ENCODE measurements around the gene ABTB2. TPM values are rescaled to one million over a fixed set of nuclear protein-coding genes. Genes with fewer than 3 reads are reported as not detected.

Gene ABTB2
- total and polyA plus RNA-seq, 9 of the 15 experiments (the other 6 are each of a cell fraction or from before 2014, with no cell fraction given), result 0.03 to 0.18 (median 0.12) TPM; not detected in 2

DNA sequence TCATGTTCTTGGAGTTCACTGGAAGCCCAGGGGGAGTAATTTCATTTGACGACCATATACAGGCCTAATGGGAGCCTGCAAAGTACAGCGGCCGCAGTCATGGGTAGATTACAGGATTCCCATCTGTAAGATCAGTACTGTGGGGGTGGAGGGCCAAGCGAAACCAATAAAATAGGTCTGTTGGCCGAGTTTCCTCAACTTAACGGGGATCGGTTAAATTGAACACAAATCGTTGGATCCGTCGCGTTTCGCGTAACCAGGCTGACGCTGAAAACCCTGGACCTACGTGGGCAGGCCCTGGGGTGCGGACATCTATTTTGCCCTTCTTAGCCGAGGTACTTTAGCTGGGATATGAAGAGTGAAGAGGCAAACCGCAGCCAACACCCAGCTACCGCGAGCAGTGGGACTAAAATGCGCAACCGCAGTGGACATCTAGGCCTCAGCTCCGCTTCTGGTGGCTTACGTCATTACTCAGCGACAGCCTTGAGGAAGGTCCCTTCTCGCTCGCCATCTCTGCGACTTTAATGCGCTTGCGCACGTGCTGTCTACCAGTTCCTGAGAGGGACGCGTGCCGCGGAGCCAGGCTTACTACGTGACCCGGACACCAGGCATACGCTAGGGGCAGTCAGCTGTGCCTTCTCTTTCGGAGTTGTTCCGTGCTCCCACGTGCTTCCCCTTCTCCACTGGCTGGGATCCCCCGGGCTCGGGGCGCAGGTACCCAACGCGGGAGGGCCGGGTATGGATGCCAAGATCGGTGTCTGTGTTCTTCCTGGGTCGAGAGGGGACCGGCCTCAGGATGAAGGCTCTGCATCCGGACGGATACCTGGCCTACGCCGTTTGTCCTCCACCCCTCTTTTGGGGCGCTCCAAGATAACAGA is 252.5 kb downstream of the ABTB2 start, which contains the start of gene NAT10 (continued):
- TF ChIP-seq, protein P1, sequence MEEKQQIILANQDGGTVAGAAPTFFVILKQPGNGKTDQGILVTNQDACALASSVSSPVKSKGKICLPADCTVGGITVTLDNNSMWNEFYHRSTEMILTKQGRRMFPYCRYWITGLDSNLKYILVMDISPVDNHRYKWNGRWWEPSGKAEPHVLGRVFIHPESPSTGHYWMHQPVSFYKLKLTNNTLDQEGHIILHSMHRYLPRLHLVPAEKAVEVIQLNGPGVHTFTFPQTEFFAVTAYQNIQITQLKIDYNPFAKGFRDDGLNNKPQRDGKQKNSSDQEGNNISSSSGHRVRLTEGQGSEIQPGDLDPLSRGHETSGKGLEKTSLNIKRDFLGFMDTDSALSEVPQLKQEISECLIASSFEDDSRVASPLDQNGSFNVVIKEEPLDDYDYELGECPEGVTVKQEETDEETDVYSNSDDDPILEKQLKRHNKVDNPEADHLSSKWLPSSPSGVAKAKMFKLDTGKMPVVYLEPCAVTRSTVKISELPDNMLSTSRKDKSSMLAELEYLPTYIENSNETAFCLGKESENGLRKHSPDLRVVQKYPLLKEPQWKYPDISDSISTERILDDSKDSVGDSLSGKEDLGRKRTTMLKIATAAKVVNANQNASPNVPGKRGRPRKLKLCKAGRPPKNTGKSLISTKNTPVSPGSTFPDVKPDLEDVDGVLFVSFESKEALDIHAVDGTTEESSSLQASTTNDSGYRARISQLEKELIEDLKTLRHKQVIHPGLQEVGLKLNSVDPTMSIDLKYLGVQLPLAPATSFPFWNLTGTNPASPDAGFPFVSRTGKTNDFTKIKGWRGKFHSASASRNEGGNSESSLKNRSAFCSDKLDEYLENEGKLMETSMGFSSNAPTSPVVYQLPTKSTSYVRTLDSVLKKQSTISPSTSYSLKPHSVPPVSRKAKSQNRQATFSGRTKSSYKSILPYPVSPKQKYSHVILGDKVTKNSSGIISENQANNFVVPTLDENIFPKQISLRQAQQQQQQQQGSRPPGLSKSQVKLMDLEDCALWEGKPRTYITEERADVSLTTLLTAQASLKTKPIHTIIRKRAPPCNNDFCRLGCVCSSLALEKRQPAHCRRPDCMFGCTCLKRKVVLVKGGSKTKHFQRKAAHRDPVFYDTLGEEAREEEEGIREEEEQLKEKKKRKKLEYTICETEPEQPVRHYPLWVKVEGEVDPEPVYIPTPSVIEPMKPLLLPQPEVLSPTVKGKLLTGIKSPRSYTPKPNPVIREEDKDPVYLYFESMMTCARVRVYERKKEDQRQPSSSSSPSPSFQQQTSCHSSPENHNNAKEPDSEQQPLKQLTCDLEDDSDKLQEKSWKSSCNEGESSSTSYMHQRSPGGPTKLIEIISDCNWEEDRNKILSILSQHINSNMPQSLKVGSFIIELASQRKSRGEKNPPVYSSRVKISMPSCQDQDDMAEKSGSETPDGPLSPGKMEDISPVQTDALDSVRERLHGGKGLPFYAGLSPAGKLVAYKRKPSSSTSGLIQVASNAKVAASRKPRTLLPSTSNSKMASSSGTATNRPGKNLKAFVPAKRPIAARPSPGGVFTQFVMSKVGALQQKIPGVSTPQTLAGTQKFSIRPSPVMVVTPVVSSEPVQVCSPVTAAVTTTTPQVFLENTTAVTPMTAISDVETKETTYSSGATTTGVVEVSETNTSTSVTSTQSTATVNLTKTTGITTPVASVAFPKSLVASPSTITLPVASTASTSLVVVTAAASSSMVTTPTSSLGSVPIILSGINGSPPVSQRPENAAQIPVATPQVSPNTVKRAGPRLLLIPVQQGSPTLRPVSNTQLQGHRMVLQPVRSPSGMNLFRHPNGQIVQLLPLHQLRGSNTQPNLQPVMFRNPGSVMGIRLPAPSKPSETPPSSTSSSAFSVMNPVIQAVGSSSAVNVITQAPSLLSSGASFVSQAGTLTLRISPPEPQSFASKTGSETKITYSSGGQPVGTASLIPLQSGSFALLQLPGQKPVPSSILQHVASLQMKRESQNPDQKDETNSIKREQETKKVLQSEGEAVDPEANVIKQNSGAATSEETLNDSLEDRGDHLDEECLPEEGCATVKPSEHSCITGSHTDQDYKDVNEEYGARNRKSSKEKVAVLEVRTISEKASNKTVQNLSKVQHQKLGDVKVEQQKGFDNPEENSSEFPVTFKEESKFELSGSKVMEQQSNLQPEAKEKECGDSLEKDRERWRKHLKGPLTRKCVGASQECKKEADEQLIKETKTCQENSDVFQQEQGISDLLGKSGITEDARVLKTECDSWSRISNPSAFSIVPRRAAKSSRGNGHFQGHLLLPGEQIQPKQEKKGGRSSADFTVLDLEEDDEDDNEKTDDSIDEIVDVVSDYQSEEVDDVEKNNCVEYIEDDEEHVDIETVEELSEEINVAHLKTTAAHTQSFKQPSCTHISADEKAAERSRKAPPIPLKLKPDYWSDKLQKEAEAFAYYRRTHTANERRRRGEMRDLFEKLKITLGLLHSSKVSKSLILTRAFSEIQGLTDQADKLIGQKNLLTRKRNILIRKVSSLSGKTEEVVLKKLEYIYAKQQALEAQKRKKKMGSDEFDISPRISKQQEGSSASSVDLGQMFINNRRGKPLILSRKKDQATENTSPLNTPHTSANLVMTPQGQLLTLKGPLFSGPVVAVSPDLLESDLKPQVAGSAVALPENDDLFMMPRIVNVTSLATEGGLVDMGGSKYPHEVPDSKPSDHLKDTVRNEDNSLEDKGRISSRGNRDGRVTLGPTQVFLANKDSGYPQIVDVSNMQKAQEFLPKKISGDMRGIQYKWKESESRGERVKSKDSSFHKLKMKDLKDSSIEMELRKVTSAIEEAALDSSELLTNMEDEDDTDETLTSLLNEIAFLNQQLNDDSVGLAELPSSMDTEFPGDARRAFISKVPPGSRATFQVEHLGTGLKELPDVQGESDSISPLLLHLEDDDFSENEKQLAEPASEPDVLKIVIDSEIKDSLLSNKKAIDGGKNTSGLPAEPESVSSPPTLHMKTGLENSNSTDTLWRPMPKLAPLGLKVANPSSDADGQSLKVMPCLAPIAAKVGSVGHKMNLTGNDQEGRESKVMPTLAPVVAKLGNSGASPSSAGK (IDR thresholded peaks at IDR 0.05), result peak; percentile 85
- TF ChIP-seq, protein P2, sequence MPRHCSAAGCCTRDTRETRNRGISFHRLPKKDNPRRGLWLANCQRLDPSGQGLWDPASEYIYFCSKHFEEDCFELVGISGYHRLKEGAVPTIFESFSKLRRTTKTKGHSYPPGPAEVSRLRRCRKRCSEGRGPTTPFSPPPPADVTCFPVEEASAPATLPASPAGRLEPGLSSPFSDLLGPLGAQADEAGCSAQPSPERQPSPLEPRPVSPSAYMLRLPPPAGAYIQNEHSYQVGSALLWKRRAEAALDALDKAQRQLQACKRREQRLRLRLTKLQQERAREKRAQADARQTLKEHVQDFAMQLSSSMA (CRISPR knock-in tag; IDR thresholded peaks at IDR 0.05), result peak; percentile 91
- TF ChIP-seq, protein P3, sequence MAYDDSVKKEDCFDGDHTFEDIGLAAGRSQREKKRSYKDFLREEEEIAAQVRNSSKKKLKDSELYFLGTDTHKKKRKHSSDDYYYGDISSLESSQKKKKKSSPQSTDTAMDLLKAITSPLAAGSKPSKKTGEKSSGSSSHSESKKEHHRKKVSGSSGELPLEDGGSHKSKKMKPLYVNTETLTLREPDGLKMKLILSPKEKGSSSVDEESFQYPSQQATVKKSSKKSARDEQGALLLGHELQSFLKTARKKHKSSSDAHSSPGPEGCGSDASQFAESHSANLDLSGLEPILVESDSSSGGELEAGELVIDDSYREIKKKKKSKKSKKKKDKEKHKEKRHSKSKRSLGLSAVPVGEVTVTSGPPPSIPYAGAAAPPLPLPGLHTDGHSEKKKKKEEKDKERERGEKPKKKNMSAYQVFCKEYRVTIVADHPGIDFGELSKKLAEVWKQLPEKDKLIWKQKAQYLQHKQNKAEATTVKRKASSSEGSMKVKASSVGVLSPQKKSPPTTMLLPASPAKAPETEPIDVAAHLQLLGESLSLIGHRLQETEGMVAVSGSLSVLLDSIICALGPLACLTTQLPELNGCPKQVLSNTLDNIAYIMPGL (CRISPR knock-in tag; IDR thresholded peaks at IDR 0.05), result peak; percentile 54; the same call in 1 of the 2 replicates
- TF ChIP-seq, protein P4, sequence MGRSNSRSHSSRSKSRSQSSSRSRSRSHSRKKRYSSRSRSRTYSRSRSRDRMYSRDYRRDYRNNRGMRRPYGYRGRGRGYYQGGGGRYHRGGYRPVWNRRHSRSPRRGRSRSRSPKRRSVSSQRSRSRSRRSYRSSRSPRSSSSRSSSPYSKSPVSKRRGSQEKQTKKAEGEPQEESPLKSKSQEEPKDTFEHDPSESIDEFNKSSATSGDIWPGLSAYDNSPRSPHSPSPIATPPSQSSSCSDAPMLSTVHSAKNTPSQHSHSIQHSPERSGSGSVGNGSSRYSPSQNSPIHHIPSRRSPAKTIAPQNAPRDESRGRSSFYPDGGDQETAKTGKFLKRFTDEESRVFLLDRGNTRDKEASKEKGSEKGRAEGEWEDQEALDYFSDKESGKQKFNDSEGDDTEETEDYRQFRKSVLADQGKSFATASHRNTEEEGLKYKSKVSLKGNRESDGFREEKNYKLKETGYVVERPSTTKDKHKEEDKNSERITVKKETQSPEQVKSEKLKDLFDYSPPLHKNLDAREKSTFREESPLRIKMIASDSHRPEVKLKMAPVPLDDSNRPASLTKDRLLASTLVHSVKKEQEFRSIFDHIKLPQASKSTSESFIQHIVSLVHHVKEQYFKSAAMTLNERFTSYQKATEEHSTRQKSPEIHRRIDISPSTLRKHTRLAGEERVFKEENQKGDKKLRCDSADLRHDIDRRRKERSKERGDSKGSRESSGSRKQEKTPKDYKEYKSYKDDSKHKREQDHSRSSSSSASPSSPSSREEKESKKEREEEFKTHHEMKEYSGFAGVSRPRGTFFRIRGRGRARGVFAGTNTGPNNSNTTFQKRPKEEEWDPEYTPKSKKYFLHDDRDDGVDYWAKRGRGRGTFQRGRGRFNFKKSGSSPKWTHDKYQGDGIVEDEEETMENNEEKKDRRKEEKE (IDR thresholded peaks at IDR 0.05; ENCODE audit: borderline replicate concordance in 1 of 2, control insufficient read depth in 1 of 2, low read depth in 2 of 2, low read length in 1 of 2), result peak; percentile 31 to 77; a peak in 1 of 4 replicates

Data from K562 (cell line).